HUES48 (cell line): Measurements from ENCODE around the gene KRT7.

Source experiments
- H3K27ac ChIP-seq: one replicate; pipeline ENCODE4 v1.7.0; 2013; ENCODE audit warnings: low read depth, low read length, inconsistent platforms
- H3K27me3 ChIP-seq: 2 replicates; pipeline ENCODE4 v1.6.1; 2013; ENCODE audit warnings: mild to moderate bottlenecking, low read length; ENCODE audit not compliant: control insufficient read depth, insufficient read depth
- H3K36me3 ChIP-seq: 2 replicates; pipeline ENCODE4 v1.6.1; 2013; ENCODE audit warnings: low read length; ENCODE audit not compliant: control insufficient read depth, insufficient read depth
- H3K4me1 ChIP-seq: 2 replicates; pipeline ENCODE4 v1.6.1; 2013; ENCODE audit warnings: mild to moderate bottlenecking, low read length; ENCODE audit not compliant: control insufficient read depth, insufficient read depth
- H3K4me3 ChIP-seq: 2 replicates; pipeline ENCODE4 v1.5.1; 2013; ENCODE audit warnings: mild to moderate bottlenecking, low read depth, low read length
- H3K9ac ChIP-seq: 2 replicates; pipeline ENCODE4 v1.6.1; 2013; ENCODE audit warnings: mild to moderate bottlenecking, low read depth, low read length, moderate library complexity
- H3K9me3 ChIP-seq: 2 replicates; pipeline ENCODE4 v1.6.1; 2013; ENCODE audit warnings: low read length; ENCODE audit not compliant: control insufficient read depth, insufficient read depth

The KRT7 gene

GRCh38 chr12:52190860-52191729, 41.9 kb upstream of the KRT7 start:
- Histone ChIP-seq H3K27ac (no peak overlapping the region), H3K36me3 (no peaks in the 10 kb centered on the region), H3K27me3 (no peaks in the 10 kb centered on the region), H3K9ac (no peak overlapping the region), H3K4me1 (peaks cover 5% of the 10 kb centered on the region; the same call in 1 of the 2 replicates), H3K9me3 (no peaks in the 10 kb centered on the region), H3K4me3 (no peak overlapping the region)

- no peaks in the 10 kb centered on the region for H3K9me3 ChIP-seq
- H3K9ac ChIP-seq, result no peak within 1 kb of the TSS
- H3K27ac ChIP-seq, result no peak within 1 kb of the TSS
- no peaks in the 10 kb centered on the region for H3K27me3 ChIP-seq
- H3K4me3 ChIP-seq, result no peak within 1 kb of the TSS
- peaks cover 5% of the 10 kb centered on the region; the same call in 1 of the 2 replicates for H3K4me1 ChIP-seq
- no peaks in the 10 kb centered on the region for H3K36me3 ChIP-seq
Measured at GRCh38 chr12:52191841-52192791, 40.9 kb upstream of the KRT7 start, which contains the start of gene KRT80. Gene KRT80 (minus strand): TSS chr12:52192014. CDS start chr12:52191902, 112 bp downstream.

- Histone ChIP-seq H3K36me3 (no peaks in the 10 kb centered on the region), H3K4me3 (no peak overlapping the region), H3K9ac (no peak overlapping the region), H3K9me3 (no peaks in the 10 kb centered on the region), H3K27ac (no peak overlapping the region), H3K4me1 (peaks cover 5% of the 10 kb centered on the region; the same call in 1 of the 2 replicates), H3K27me3 (no peaks in the 10 kb centered on the region)
Measured at GRCh38 chr12:52193532-52193931, 39.5 kb upstream of the KRT7 start.

- no peak overlapping the region for H3K27ac ChIP-seq
- no peaks in the 10 kb centered on the region for H3K9me3 ChIP-seq
- no peak overlapping the region for H3K4me3 ChIP-seq
- peaks cover 5% of the 10 kb centered on the region; the same call in 1 of the 2 replicates for H3K4me1 ChIP-seq
- H3K36me3 ChIP-seq, result no peaks in the 10 kb centered on the region
- H3K27me3 ChIP-seq, result no peaks in the 10 kb centered on the region
- H3K9ac ChIP-seq, result no peak overlapping the region
Measured at GRCh38 chr12:52193991-52194390, 39.1 kb upstream of the KRT7 start.

GRCh38 chr12:52195065-52195730, 37.8 kb upstream of the KRT7 start:
- Histone ChIP-seq H3K9ac (no peak overlapping the region), H3K9me3 (no peaks in the 10 kb centered on the region), H3K27me3 (no peaks in the 10 kb centered on the region), H3K4me1 (peaks cover 5% of the 10 kb centered on the region), H3K27ac (no peak overlapping the region), H3K36me3 (no peaks in the 10 kb centered on the region), H3K4me3 (no peak overlapping the region)

- H3K4me3 ChIP-seq, result no peak overlapping the region
- no peak overlapping the region for H3K9ac ChIP-seq
- H3K27ac ChIP-seq, result no peak overlapping the region
- no peaks in the 10 kb centered on the region for H3K9me3 ChIP-seq
- no peaks in the 10 kb centered on the region for H3K27me3 ChIP-seq
- peaks cover 14% of the 10 kb centered on the region; the same call in 1 of the 2 replicates for H3K4me1 ChIP-seq
- H3K36me3 ChIP-seq, result no peaks in the 10 kb centered on the region
Measured at GRCh38 chr12:52197371-52198231, 35.4 kb upstream of the KRT7 start.

- Histone ChIP-seq H3K27me3 (no peaks in the 10 kb centered on the region), H3K9ac (no peak overlapping the region), H3K4me3 (no peak overlapping the region), H3K36me3 (no peaks in the 10 kb centered on the region), H3K27ac (no peak overlapping the region), H3K9me3 (no peaks in the 10 kb centered on the region), H3K4me1 (peaks cover 18% of the 10 kb centered on the region; the same call in 1 of the 2 replicates)
Measured at GRCh38 chr12:52198454-52199215, 34.4 kb upstream of the KRT7 start.

GRCh38 chr12:52199294-52199919, 33.6 kb upstream of the KRT7 start:
- Histone ChIP-seq H3K9ac (no peak overlapping the region), H3K27ac (no peak overlapping the region)

GRCh38 chr12:52200086-52200780, 32.8 kb upstream of the KRT7 start:
- H3K27ac ChIP-seq, result no peak overlapping the region
- no peaks in the 10 kb centered on the region for H3K36me3 ChIP-seq
- H3K27me3 ChIP-seq, result no peaks in the 10 kb centered on the region
- no peaks in the 10 kb centered on the region for H3K9me3 ChIP-seq
- H3K4me1 ChIP-seq, result peaks cover 13% of the 10 kb centered on the region; the same call in 1 of the 2 replicates
- H3K4me3 ChIP-seq, result no peak overlapping the region
- no peak overlapping the region for H3K9ac ChIP-seq

More at GRCh38 chr12:52199294-52199919, 33.6 kb upstream of the KRT7 start:
- H3K27me3 ChIP-seq, result no peaks in the 10 kb centered on the region
- H3K4me3 ChIP-seq, result no peak overlapping the region
- H3K4me1 ChIP-seq, result peaks cover 18% of the 10 kb centered on the region; the same call in 1 of the 2 replicates
- no peaks in the 10 kb centered on the region for H3K36me3 ChIP-seq
- H3K9me3 ChIP-seq, result no peaks in the 10 kb centered on the region
